Measurements from ENCODE around the gene IL17RA.

GRCh38 chr22:17119481-17120202 is 34.8 kb downstream of the IL17RA start:
- TF ChIP-seq CTCF (IDR thresholded peaks at IDR 0.05) (no peak), POLR2A (IDR thresholded peaks at IDR 0.05) (no peak)
